GM12878 (cell line): Measurements from ENCODE around the gene FDX1. TPM values are rescaled to one million over a fixed set of nuclear protein-coding genes. Genes with fewer than 3 reads are reported as not detected.

Source experiments
- BMI1 ChIP-seq: fragments of 450-650 bp; IDR thresholded peaks from 2 replicates; pipeline ENCODE4 v1.6.1; 2016; ENCODE audit warnings: mild to moderate bottlenecking, moderate library complexity, borderline replicate concordance
- BRCA1 ChIP-seq: IDR thresholded peaks from 2 replicates; pipeline ENCODE4 v1.6.1; 2011; ENCODE audit warnings: low read depth, low read length, improper control_type of control experiment
- CBFB ChIP-seq: IDR thresholded peaks from 2 replicates; pipeline ENCODE4 v1.6.1; 2016; ENCODE audit warnings: antibody characterized with exemption, low read depth
- HDAC2 ChIP-seq: fragments of 200-600 bp; sonication (generic); IDR thresholded peaks from 2 replicates; pipeline ENCODE4 v1.6.1; 2017
- IRF4 ChIP-seq: IDR thresholded peaks from 2 replicates; pipeline ENCODE4 v1.6.1; 2011; ENCODE audit warnings: low read depth, low read length
- IRF5 ChIP-seq: fragments of 450-650 bp; IDR thresholded peaks from 2 replicates; pipeline ENCODE4 v1.6.1; 2017; ENCODE audit warnings: borderline replicate concordance
- KLF5 ChIP-seq: fragments of 450-650 bp; IDR thresholded peaks from 2 replicates; pipeline ENCODE4 v1.6.1; 2014; ENCODE audit warnings: mild to moderate bottlenecking; ENCODE audit not compliant: partially characterized antibody
- LARP7 ChIP-seq: fragments of 450-650 bp; IDR thresholded peaks from 2 replicates; pipeline ENCODE4 v1.6.1; 2017; ENCODE audit warnings: mild to moderate bottlenecking
- MTA3 ChIP-seq: IDR thresholded peaks from 2 replicates; pipeline ENCODE4 v1.6.1; 2012; ENCODE audit warnings: low read length, inconsistent platforms, borderline replicate concordance
- NKRF ChIP-seq: fragments of 450-650 bp; conservative IDR thresholded peaks from 2 replicates; pipeline ENCODE4 v1.6.1; 2017; ENCODE audit warnings: mild to moderate bottlenecking, moderate library complexity
- PAX5 ChIP-seq: IDR thresholded peaks from 2 replicates; pipeline ENCODE4 v1.6.1; 2011; ENCODE audit warnings: low read depth, low read length, borderline replicate concordance
- RB1 ChIP-seq: fragments of 450-650 bp; formaldehyde crosslinking; IDR thresholded peaks from 2 replicates; pipeline ENCODE4 v1.6.1; 2017; ENCODE audit warnings: mild to moderate bottlenecking, borderline replicate concordance
- RUNX3 ChIP-seq: IDR thresholded peaks from 2 replicates; pipeline ENCODE4 v1.6.1; 2012; ENCODE audit warnings: low read length, inconsistent platforms
- SP1 ChIP-seq: IDR thresholded peaks from one replicate; pipeline ENCODE4 v1.6.1; 2011; ENCODE audit warnings: low read depth, low read length
- SPI1 ChIP-seq: IDR thresholded peaks from 2 replicates; pipeline ENCODE4 v1.6.1; 2011; ENCODE audit warnings: low read depth, mild to moderate bottlenecking, low read length, moderate library complexity, borderline replicate concordance; ENCODE audit not compliant: insufficient read depth
- TAF1 ChIP-seq: IDR thresholded peaks from 2 replicates; pipeline ENCODE4 v1.6.1; 2011; ENCODE audit warnings: mild to moderate bottlenecking, low read depth, low read length, borderline replicate concordance
- TARDBP ChIP-seq: IDR thresholded peaks from 2 replicates; pipeline ENCODE4 v1.6.1; 2016; ENCODE audit warnings: borderline replicate concordance
- TBL1XR1 ChIP-seq: IDR thresholded peaks from 2 replicates; pipeline ENCODE4 v1.6.1; 2012; ENCODE audit warnings: low read depth, low read length, improper control_type of control experiment
- TCF12 ChIP-seq: IDR thresholded peaks from 2 replicates; pipeline ENCODE4 v1.6.1; 2011; ENCODE audit warnings: low read depth, mild to moderate bottlenecking, low read length
- TCF7 ChIP-seq: IDR thresholded peaks from 2 replicates; pipeline ENCODE4 v1.6.1; 2014; ENCODE audit warnings: antibody characterized with exemption, borderline replicate concordance
- ZBTB33 ChIP-seq: fragments of 450-650 bp; IDR thresholded peaks from 2 replicates; pipeline ENCODE4 v1.6.1; 2017; ENCODE audit warnings: mild to moderate bottlenecking
- ZNF207 ChIP-seq: fragments of 450-650 bp; IDR thresholded peaks from 2 replicates; pipeline ENCODE4 v1.6.1; 2014; ENCODE audit warnings: antibody characterized with exemption, mild to moderate bottlenecking, borderline replicate concordance
- ZNF217 ChIP-seq: fragments of 450-650 bp; IDR thresholded peaks from 2 replicates; pipeline ENCODE4 v1.6.1; 2017; ENCODE audit warnings: antibody characterized with exemption, mild to moderate bottlenecking
- ZNF592 ChIP-seq: fragments of 450-650 bp; IDR thresholded peaks from 2 replicates; pipeline ENCODE4 v1.6.1; 2017; ENCODE audit warnings: mild to moderate bottlenecking, moderate library complexity
- polyA plus RNA-seq, 11 experiments: library from polyadenylated mRNA; depleted of rRNA in 4 of 11; unstranded in 6 of 11; stranded (reverse) in 5 of 11; fragments of >200 nt; fragmentation: Nextera tagmentation in 4 of 11; fragmentation: Illumina TruSeq in 1 of 11; extraction: Ambion mirVana in 4 of 11; extraction: Trizol in 1 of 11; gene quantifications; 1 replicate in 1 of 11; 2 replicates in 10 of 11; pipeline versions ENCODE4 v1.2.1 to v1.2.3, GENCODE V29; 2011 to 2016; ENCODE audit warnings: inconsistent platforms in 2 of 11, missing spikeins in 2 of 11, low read depth in 1 of 11
- total RNA-seq, 4 experiments: library from RNA; depleted of rRNA in 3 of 4; stranded (reverse); fragments of >200 nt in 3 of 4; fragmentation: Illumina TruSeq in 1 of 4; extraction: Trizol in 1 of 4; gene quantifications; 2 replicates each; pipeline versions ENCODE4 v1.2.1 to v1.2.3, GENCODE V29; 2013 to 2021

FDX1 gene
- total and polyA plus RNA-seq, 10 of the 15 experiments (the other 5 are each of a cell fraction or from before 2014, with no cell fraction given): 3.9 to 20.3 (median 8.1) TPM

GRCh38 chr11:110429731-110430266 lies at the start of gene FDX1 (continued):
- TF ChIP-seq ZNF592: peak; percentile 76
- no peak for TF ChIP-seq SPI1
- no peak for TF ChIP-seq SP1
- TF ChIP-seq CBFB: no peak
- TF ChIP-seq RB1: peak; percentile 92; the same call in 1 of the 2 replicates
- no peak for TF ChIP-seq PAX5
- TF ChIP-seq TCF7: no peak
- no peak for TF ChIP-seq TCF12
- TF ChIP-seq TARDBP: no peak
- TF ChIP-seq LARP7: peak; percentile 98; the same call in 1 of the 2 replicates
- TF ChIP-seq IRF5: no peak
- TF ChIP-seq TBL1XR1: no peak
- no peak for TF ChIP-seq BMI1
- no peak for TF ChIP-seq MTA3
- peak; percentile 92 for TF ChIP-seq NKRF
- no peak for TF ChIP-seq IRF4
- TF ChIP-seq TAF1: peak; percentile 77; the same call in 1 of the 2 replicates
- peak; percentile 88 for TF ChIP-seq ZNF207
- TF ChIP-seq HDAC2: no peak
- peak; percentile 79 for TF ChIP-seq ZNF217
- peak; percentile 72 for TF ChIP-seq KLF5
- no peak for TF ChIP-seq ZBTB33
- peak; percentile 45; the same call in 1 of the 2 replicates for TF ChIP-seq RUNX3
- no peak for TF ChIP-seq BRCA1
